HCT116 (cell line): ENCODE results near the gene SHROOM3. TPM values are rescaled to one million over a fixed set of nuclear protein-coding genes. Genes with fewer than 3 reads are reported as not detected.

Experiments used
- ATAC-seq: fragments of 200-7000 bp; cut with Tn5 transposase; 2 replicates; pipeline ENCODE4 v1.9.1; 2020; ENCODE audit warnings: mild to moderate bottlenecking, moderate library complexity
- BruUV-seq: library from RNA; stranded (reverse); fragments of 400-500 nt; replicated peaks from 2 replicates; lab custom pipeline; 2021; lab: Mats Ljungman, UMichigan
- CTCF ChIA-PET: fragments of 300-600 bp; sonication (Branson Sonifier 250); formaldehyde crosslinking; loops from one replicate; lab custom pipeline; 2021; ENCODE audit warnings: antibody characterized with exemption; lab: Charles Lee
- POLR2A ChIA-PET: fragments of 300-600, 350-600 bp; sonication (Branson Sonifier 250); formaldehyde crosslinking; loops from one replicate; lab custom pipeline; 2021; ENCODE audit warnings: antibody characterized with exemption; lab: Charles Lee
- RAD21 ChIA-PET, 2 experiments: fragments of 300-600 bp; sonication (Branson Sonifier 250); formaldehyde crosslinking; loops; one replicate each; lab custom pipeline; 2023; ENCODE audit warnings: low total read pairs in 2 of 2; ENCODE audit not compliant: uncharacterized antibody in 2 of 2, unreplicated experiment in 2 of 2, low non-redundant PET in 1 of 2; lab: Charles Lee
- DNase-seq: peaks from one replicate; pipeline ENCODE4 v3.0.0-alpha.2; 2010; ENCODE audit warnings: low read depth, low spot score
- H2AFZ ChIP-seq: fragments of 200-600 bp; shearing (Covaris generic), sonication (generic); 2 replicates; pipeline ENCODE4 v1.6.1; 2017; ENCODE audit warnings: low read depth, mixed run types, mixed read lengths, antibody characterized with exemption, low read length; ENCODE audit not compliant: poor library complexity, severe bottlenecking
- H3K27ac ChIP-seq: 2 replicates; pipeline ENCODE4 v1.5.1; 2012; ENCODE audit warnings: low read depth, low read length
- H3K27me3 ChIP-seq: fragments of 200-600 bp; sonication (generic); 2 replicates; pipeline ENCODE4 v1.6.1; 2016; ENCODE audit warnings: mixed run types, low read length, mixed read lengths; ENCODE audit not compliant: insufficient read depth
- H3K36me3 ChIP-seq, 2 experiments: fragments of 200-500 bp in 1 of 2; fragments of 200-600 bp in 1 of 2; sonication (Bioruptor generic) in 1 of 2; sonication (generic) in 1 of 2; 2 replicates each; pipeline versions ENCODE4 v1.5.1 to v1.6.1; 2014 to 2016; ENCODE audit warnings: low read length in 2 of 2, inconsistent platforms in 1 of 2, mixed read lengths in 1 of 2, mixed run types in 1 of 2; ENCODE audit not compliant: insufficient read depth in 2 of 2, control insufficient read depth in 1 of 2
- H3K4me1 ChIP-seq, 2 experiments: fragments of 200-600 bp in 1 of 2; sonication (generic) in 1 of 2; 2 replicates each; pipeline versions ENCODE4 v1.5.1 to v1.6.1; 2012 to 2017; ENCODE audit warnings: low read length in 2 of 2, inconsistent platforms in 1 of 2, mild to moderate bottlenecking in 1 of 2, mixed read lengths in 1 of 2, mixed run types in 1 of 2, moderate library complexity in 1 of 2; ENCODE audit not compliant: insufficient read depth in 2 of 2, control insufficient read depth in 1 of 2
- H3K4me2 ChIP-seq: fragments of 200-600 bp; sonication (generic); 2 replicates; pipeline ENCODE4 v1.6.1; 2017; ENCODE audit warnings: mixed run types, low read length, mixed read lengths
- H3K4me3 ChIP-seq, 2 experiments: fragments of 200-600 bp in 1 of 2; sonication (generic) in 1 of 2; replicated peaks in 1 of 2; 2 replicates each; pipeline ENCODE4 v1.5.1; 2011 to 2016; ENCODE audit warnings: low read length in 2 of 2, control low read depth in 1 of 2, low read depth in 1 of 2, mild to moderate bottlenecking in 1 of 2, mixed read lengths in 1 of 2, mixed run types in 1 of 2
- H3K79me2 ChIP-seq: fragments of 200-600 bp; sonication (generic); 2 replicates; pipeline ENCODE4 v1.6.1; 2017; ENCODE audit warnings: mild to moderate bottlenecking, mixed run types, low read length, moderate library complexity, mixed read lengths; ENCODE audit not compliant: insufficient read depth
- H3K9ac ChIP-seq: fragments of 200-600 bp; sonication (generic); 2 replicates; pipeline ENCODE4 v1.6.1; 2016; ENCODE audit warnings: low read length, mixed read lengths
- H3K9me2 ChIP-seq: fragments of 200-600 bp; sonication (generic), shearing (Covaris generic); 2 replicates; pipeline ENCODE4 v1.6.1; 2017; ENCODE audit warnings: mixed run types, mild to moderate bottlenecking, moderate library complexity; ENCODE audit not compliant: insufficient read depth
- H3K9me3 ChIP-seq, 2 experiments: fragments of 200-500 bp in 1 of 2; fragments of 200-600 bp in 1 of 2; sonication (Bioruptor generic) in 1 of 2; sonication (generic) in 1 of 2; 2 replicates each; pipeline ENCODE4 v1.6.1; 2014 to 2017; ENCODE audit warnings: low read length in 2 of 2, mixed read lengths in 2 of 2, inconsistent platforms in 1 of 2, low read depth in 1 of 2, mild to moderate bottlenecking in 1 of 2, mixed run types in 1 of 2, moderate library complexity in 1 of 2; ENCODE audit not compliant: control insufficient read depth in 1 of 2, insufficient read depth in 1 of 2
- H4K20me1 ChIP-seq: fragments of 200-600 bp; sonication (generic), shearing (Covaris generic); 2 replicates; pipeline ENCODE4 v1.6.1; 2017; ENCODE audit warnings: mixed run types, mild to moderate bottlenecking, moderate library complexity; ENCODE audit not compliant: insufficient read depth
- CBX3 ChIP-seq: IDR thresholded peaks from 2 replicates; pipeline ENCODE4 v1.6.1; 2012; ENCODE audit warnings: low read depth
- CEBPB ChIP-seq: IDR thresholded peaks from 2 replicates; pipeline ENCODE4 v1.6.1; 2012; ENCODE audit warnings: low read depth
- EGR1 ChIP-seq: IDR thresholded peaks from 2 replicates; pipeline ENCODE4 v1.6.1; 2012; ENCODE audit warnings: low read depth
- ELF1 ChIP-seq: IDR thresholded peaks from 2 replicates; pipeline ENCODE4 v1.6.1; 2012; ENCODE audit warnings: low read depth, borderline replicate concordance
- EZH2 ChIP-seq: fragments of 200-600 bp; sonication (generic); IDR thresholded peaks from 2 replicates; pipeline ENCODE4 v1.6.1; 2017; ENCODE audit warnings: antibody characterized with exemption, mixed run types
- EZH2phosphoT487 ChIP-seq: fragments of 200-600 bp; IDR thresholded peaks from 2 replicates; pipeline ENCODE4 v1.6.1; 2018; ENCODE audit warnings: antibody characterized with exemption, borderline replicate concordance
- FOSL1 ChIP-seq: IDR thresholded peaks from 2 replicates; pipeline ENCODE4 v1.6.1; 2012; ENCODE audit warnings: low read depth
- POLR2A ChIP-seq: IDR thresholded peaks from 2 replicates; pipeline ENCODE4 v1.7.0; 2011; ENCODE audit warnings: borderline replicate concordance; ENCODE audit not compliant: insufficient read depth, insufficient read length; ENCODE audit errors: extremely low read depth
- POLR2AphosphoS5 ChIP-seq: IDR thresholded peaks from 2 replicates; pipeline ENCODE4 v1.6.1; 2011; ENCODE audit warnings: mild to moderate bottlenecking, low read depth, low read length, moderate library complexity
- RAD21 ChIP-seq: IDR thresholded peaks from 2 replicates; pipeline ENCODE4 v1.6.1; 2012; ENCODE audit warnings: low read depth, mild to moderate bottlenecking
- SIN3A ChIP-seq: IDR thresholded peaks from 2 replicates; pipeline ENCODE4 v1.6.1; 2012; ENCODE audit warnings: low read depth
- SP1 ChIP-seq: IDR thresholded peaks from 2 replicates; pipeline ENCODE4 v1.6.1; 2012; ENCODE audit warnings: low read depth
- SRF ChIP-seq: IDR thresholded peaks from 2 replicates; pipeline ENCODE4 v1.6.1; 2012; ENCODE audit warnings: low read depth
- TCF7L2 ChIP-seq: IDR thresholded peaks from 2 replicates; pipeline ENCODE4 v1.7.0; 2011; ENCODE audit warnings: borderline replicate concordance, inconsistent platforms; ENCODE audit not compliant: insufficient read depth, insufficient read length; ENCODE audit errors: extremely low read depth
- YY1 ChIP-seq: IDR thresholded peaks from 2 replicates; pipeline ENCODE4 v1.6.1; 2011; ENCODE audit warnings: low read length, low read depth, moderate library complexity, mild to moderate bottlenecking; ENCODE audit not compliant: insufficient replicate concordance; ENCODE audit errors: extremely low read depth
- ZFX ChIP-seq: fragments of 450-650 bp; IDR thresholded peaks from 2 replicates; pipeline ENCODE4 v1.6.1; 2017
- intact Hi-C: fragments of 100-400 bp; cut with micrococcal nuclease; formaldehyde crosslinking; loops from 2 replicates; pipeline ENCODE4 v1.10.0; 2022
- total RNA-seq: library from RNA; stranded (reverse); gene quantifications from one replicate; pipeline ENCODE4 v1.2.1, GENCODE V29; 2021; ENCODE audit not compliant: unreplicated experiment
- TF ChIP-seq, protein P1 (sequence below): IDR thresholded peaks from 2 replicates; pipeline ENCODE4 v1.6.1; 2012
- TF ChIP-seq, protein P2 (sequence below): IDR thresholded peaks from 2 replicates; pipeline ENCODE4 v1.6.1; 2012; ENCODE audit warnings: low read depth
- TF ChIP-seq, protein P3 (sequence below), 3 experiments: fragments of 200-600 bp in 1 of 3; sonication (generic) in 1 of 3; IDR thresholded peaks in 2 of 3; conservative IDR thresholded peaks in 1 of 3; 2 replicates each; pipeline ENCODE4 v1.5.1; 2012 to 2017; ENCODE audit warnings: low read depth in 2 of 3, low read length in 2 of 3, antibody characterized with exemption in 1 of 3, borderline replicate concordance in 1 of 3, control low read depth in 1 of 3, mild to moderate bottlenecking in 1 of 3, mixed read lengths in 1 of 3, mixed run types in 1 of 3, moderate library complexity in 1 of 3; ENCODE audit not compliant: insufficient read depth in 1 of 3
- TF ChIP-seq, protein P4 (sequence below): IDR thresholded peaks from 2 replicates; pipeline ENCODE4 v1.6.1; 2012

The SHROOM3 gene
- total RNA-seq, 1 experiment from 2014 or later: 22.5 TPM

DNA sequence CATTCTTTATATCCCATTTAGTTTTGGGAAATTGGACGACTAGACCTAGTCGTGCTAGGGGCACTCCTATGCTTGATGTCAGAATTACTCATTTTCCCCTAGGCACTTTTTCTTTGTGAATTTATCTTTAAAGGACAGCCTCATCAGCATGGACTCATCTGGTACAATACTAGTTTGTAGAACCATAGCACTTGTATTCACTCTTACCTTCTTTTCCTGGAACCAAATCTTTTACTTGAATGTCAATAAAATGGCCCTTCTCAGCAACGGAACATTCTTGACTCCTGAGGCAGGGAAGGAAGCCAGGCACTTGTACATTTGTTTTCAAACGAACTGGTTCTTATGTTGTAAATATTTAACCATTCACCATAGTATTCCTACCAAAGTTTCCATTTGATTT lies 187.1 kb downstream of the SHROOM3 start:
- H3K9ac ChIP-seq: no peak overlapping the region
- intact Hi-C loops: no loop called here
- TF ChIP-seq YY1 (no peak), SIN3A (no peak), ZFX (no peak), CBX3 (no peak), POLR2A (no peak), SRF (no peak), CEBPB (no peak), FOSL1 (no peak), SP1 (no peak), EZH2 (no peak), ELF1 (no peak), EZH2phosphoT487 (no peak), TCF7L2 (no peak), POLR2AphosphoS5 (no peak), RAD21 (no peak), EGR1 (no peak)
- TF ChIP-seq, protein P1, sequence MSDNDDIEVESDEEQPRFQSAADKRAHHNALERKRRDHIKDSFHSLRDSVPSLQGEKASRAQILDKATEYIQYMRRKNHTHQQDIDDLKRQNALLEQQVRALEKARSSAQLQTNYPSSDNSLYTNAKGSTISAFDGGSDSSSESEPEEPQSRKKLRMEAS: no peak
- TF ChIP-seq, protein P2, sequence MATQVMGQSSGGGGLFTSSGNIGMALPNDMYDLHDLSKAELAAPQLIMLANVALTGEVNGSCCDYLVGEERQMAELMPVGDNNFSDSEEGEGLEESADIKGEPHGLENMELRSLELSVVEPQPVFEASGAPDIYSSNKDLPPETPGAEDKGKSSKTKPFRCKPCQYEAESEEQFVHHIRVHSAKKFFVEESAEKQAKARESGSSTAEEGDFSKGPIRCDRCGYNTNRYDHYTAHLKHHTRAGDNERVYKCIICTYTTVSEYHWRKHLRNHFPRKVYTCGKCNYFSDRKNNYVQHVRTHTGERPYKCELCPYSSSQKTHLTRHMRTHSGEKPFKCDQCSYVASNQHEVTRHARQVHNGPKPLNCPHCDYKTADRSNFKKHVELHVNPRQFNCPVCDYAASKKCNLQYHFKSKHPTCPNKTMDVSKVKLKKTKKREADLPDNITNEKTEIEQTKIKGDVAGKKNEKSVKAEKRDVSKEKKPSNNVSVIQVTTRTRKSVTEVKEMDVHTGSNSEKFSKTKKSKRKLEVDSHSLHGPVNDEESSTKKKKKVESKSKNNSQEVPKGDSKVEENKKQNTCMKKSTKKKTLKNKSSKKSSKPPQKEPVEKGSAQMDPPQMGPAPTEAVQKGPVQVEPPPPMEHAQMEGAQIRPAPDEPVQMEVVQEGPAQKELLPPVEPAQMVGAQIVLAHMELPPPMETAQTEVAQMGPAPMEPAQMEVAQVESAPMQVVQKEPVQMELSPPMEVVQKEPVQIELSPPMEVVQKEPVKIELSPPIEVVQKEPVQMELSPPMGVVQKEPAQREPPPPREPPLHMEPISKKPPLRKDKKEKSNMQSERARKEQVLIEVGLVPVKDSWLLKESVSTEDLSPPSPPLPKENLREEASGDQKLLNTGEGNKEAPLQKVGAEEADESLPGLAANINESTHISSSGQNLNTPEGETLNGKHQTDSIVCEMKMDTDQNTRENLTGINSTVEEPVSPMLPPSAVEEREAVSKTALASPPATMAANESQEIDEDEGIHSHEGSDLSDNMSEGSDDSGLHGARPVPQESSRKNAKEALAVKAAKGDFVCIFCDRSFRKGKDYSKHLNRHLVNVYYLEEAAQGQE: no peak
- TF ChIP-seq, protein P3, sequence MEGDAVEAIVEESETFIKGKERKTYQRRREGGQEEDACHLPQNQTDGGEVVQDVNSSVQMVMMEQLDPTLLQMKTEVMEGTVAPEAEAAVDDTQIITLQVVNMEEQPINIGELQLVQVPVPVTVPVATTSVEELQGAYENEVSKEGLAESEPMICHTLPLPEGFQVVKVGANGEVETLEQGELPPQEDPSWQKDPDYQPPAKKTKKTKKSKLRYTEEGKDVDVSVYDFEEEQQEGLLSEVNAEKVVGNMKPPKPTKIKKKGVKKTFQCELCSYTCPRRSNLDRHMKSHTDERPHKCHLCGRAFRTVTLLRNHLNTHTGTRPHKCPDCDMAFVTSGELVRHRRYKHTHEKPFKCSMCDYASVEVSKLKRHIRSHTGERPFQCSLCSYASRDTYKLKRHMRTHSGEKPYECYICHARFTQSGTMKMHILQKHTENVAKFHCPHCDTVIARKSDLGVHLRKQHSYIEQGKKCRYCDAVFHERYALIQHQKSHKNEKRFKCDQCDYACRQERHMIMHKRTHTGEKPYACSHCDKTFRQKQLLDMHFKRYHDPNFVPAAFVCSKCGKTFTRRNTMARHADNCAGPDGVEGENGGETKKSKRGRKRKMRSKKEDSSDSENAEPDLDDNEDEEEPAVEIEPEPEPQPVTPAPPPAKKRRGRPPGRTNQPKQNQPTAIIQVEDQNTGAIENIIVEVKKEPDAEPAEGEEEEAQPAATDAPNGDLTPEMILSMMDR (IDR thresholded peaks at IDR 0.05 in 2 of 3, conservative IDR thresholded peaks at IDR 0.05 in 1 of 3; ENCODE audit: borderline replicate concordance in 1 of 3, insufficient read depth in 1 of 3, low read depth in 2 of 3, low read length in 2 of 3): no peak
- TF ChIP-seq, protein P4, sequence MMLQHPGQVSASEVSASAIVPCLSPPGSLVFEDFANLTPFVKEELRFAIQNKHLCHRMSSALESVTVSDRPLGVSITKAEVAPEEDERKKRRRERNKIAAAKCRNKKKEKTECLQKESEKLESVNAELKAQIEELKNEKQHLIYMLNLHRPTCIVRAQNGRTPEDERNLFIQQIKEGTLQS: no peak
- TF ChIP-seq, all 23 proteins: peak for 0
- CTCF ChIA-PET: no interaction called here
- H3K79me2 ChIP-seq: no peaks in the 10 kb centered on the region
- no peaks in the 10 kb centered on the region for H3K27me3 ChIP-seq
- no peak for DNase-seq
- H3K4me2 ChIP-seq: no peak overlapping the region
- H3K9me3 ChIP-seq: no peaks in the 10 kb centered on the region
- no peak for ATAC-seq
- no TSS peak for BruUV-seq
- H3K4me1 ChIP-seq: peaks cover 0 to 19% of the 10 kb centered on the region in 2 experiments; a peak in 1 of 4 replicates
- no peak overlapping the region for H3K27ac ChIP-seq
- no peaks in the 10 kb centered on the region for H3K9me2 ChIP-seq
- RAD21 ChIA-PET: no interaction called here
- POLR2A ChIA-PET: no interaction called here
- no peaks in the 10 kb centered on the region for H3K36me3 ChIP-seq
- no peak overlapping the region for H2AFZ ChIP-seq
- no peak overlapping the region for H3K4me3 ChIP-seq
- no peaks in the 10 kb centered on the region for H4K20me1 ChIP-seq
